ENCODE results near the gene KIF21B. TPM values are rescaled to one million over a fixed set of nuclear protein-coding genes. Genes with fewer than 3 reads are reported as not detected.
"Not testable (repeated sequence)": the region's sequence is repeated elsewhere in the genome, so short reads cannot be mapped to it uniquely, and the experiment has no call there.

KIF21B gene
- polyA plus RNA-seq, 2 donors, result 0.28 to 0.71 TPM

DNA sequence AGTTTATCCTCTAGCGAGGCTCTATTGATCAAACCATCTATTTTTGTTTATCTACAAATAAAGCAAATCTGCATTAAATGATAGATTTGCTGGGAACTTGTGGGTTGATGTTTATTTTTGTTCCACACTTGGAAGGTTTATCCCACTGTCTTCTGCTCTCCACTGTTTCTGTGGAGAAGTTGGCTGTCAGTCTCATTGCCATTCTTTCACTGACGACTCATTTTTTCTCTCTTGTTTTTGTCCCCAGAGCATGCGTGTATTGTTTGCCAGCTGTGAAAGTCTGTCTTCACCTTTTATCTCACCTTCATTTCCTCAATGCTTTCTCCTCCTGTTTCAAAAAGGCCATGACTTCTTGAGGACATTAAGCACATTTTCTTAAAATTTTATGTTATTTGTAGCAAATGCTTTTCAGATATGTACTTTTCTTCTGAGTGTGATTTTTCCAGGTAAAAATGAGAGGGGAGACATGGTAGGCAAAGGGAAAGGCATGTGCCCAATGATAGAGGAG, 76.4 kb downstream of the KIF21B start:
- H3K4me1 ChIP-seq (ENCODE audit: control insufficient read depth in 2 of 2, insufficient read depth in 2 of 2, low read length in 1 of 2), result no peaks in the 10 kb centered on the region
- H3K9me3 ChIP-seq (ENCODE audit: control insufficient read depth in 2 of 2, insufficient read depth in 1 of 2, low read depth in 1 of 2, low read length in 1 of 2), result no peaks in the 10 kb centered on the region
- 89 to 91% methylated on average over 3 of the region's 3 CpGs for WGBS, 2 donors
- no peaks in the 10 kb centered on the region for H3K27me3 ChIP-seq (ENCODE audit: control insufficient read depth in 1 of 2, insufficient read depth in 2 of 2, low read length in 2 of 2)
- H3K4me3 ChIP-seq (ENCODE audit: low read depth in 1 of 2, low read length in 2 of 2), result no peak overlapping the region
- no peak overlapping the region for H3K27ac ChIP-seq (ENCODE audit: low read depth in 2 of 2, low read length in 1 of 2)
- H3K36me3 ChIP-seq (ENCODE audit: control insufficient read depth in 2 of 2, insufficient read depth in 2 of 2, low read length in 1 of 2), result no peaks in the 10 kb centered on the region

DNA sequence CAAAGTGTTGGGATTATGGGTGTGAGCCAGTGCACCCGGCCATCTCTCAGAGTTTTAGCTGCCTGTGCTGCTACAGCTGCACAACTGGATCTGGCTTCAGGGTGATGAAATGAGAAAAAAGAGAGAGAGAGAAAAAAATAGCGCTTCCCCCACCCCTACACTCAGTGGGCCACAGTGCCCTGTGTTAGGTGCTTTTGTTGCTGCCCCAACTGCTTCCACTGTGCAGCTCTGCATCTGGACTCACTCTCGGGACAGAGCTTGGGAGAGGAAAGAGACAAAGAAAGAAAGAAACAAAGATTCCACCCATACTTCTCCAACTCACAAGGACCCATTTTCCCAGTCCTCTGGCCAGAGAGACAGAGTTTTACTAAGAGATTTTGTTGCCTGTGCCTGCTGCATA, 78.4 kb downstream of the KIF21B start:
- peaks cover 0 to 2% of the 10 kb centered on the region in 2 donors for H3K9me3 ChIP-seq (ENCODE audit: control insufficient read depth in 2 of 2, insufficient read depth in 1 of 2, low read depth in 1 of 2, low read length in 1 of 2)
- H3K4me3 ChIP-seq (ENCODE audit: low read depth in 1 of 2, low read length in 2 of 2), result no peak overlapping the region
- no peaks in the 10 kb centered on the region for H3K36me3 ChIP-seq (ENCODE audit: control insufficient read depth in 2 of 2, insufficient read depth in 2 of 2, low read length in 1 of 2)
- whole genome bisulfite sequencing, 2 donors, result 78 to 79% methylated on average over 3 of the region's 3 CpGs
- H3K27me3 ChIP-seq (ENCODE audit: control insufficient read depth in 1 of 2, insufficient read depth in 2 of 2, low read length in 2 of 2), result no peaks in the 10 kb centered on the region
- no peak overlapping the region for H3K27ac ChIP-seq (ENCODE audit: low read depth in 2 of 2, low read length in 1 of 2)
- no peaks in the 10 kb centered on the region for H3K4me1 ChIP-seq (ENCODE audit: control insufficient read depth in 2 of 2, insufficient read depth in 2 of 2, low read length in 1 of 2)

DNA sequence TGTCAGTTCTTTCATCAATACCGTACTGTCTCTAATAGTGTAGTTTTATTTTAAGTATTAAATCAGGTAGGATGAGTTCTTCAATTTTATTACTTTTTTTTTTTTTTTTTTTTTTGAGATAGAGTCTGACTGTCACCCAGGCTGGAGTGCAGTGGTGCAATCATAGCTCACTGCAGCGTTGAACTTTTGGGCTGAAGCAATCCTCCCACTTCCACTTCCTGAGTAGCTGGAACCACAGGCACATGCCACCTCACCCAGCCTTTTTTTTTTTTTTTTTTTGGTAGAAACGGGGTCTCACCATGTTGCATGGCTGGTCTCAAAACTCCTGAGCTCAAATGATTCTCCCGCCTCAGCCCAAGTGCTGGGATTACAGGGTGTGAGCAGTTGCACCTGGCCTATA, 84.6 kb downstream of the KIF21B start:
- H3K36me3 ChIP-seq (ENCODE audit: control insufficient read depth in 2 of 2, insufficient read depth in 2 of 2, low read length in 1 of 2), result no peaks in the 10 kb centered on the region
- peaks cover 0 to 2% of the 10 kb centered on the region in 2 donors for H3K9me3 ChIP-seq (ENCODE audit: control insufficient read depth in 2 of 2, insufficient read depth in 1 of 2, low read depth in 1 of 2, low read length in 1 of 2)
- 62 to 68% methylated on average over 4 of the region's 4 CpGs for WGBS, 2 donors
- H3K4me1 ChIP-seq (ENCODE audit: control insufficient read depth in 2 of 2, insufficient read depth in 2 of 2, low read length in 1 of 2), result no peaks in the 10 kb centered on the region
- no peaks in the 10 kb centered on the region for H3K27me3 ChIP-seq (ENCODE audit: control insufficient read depth in 1 of 2, insufficient read depth in 2 of 2, low read length in 2 of 2)
- no peak overlapping the region for H3K27ac ChIP-seq (ENCODE audit: low read depth in 2 of 2, low read length in 1 of 2)
- H3K4me3 ChIP-seq (ENCODE audit: low read depth in 1 of 2, low read length in 2 of 2), result no peak overlapping the region

GRCh38 chr1:200935286-200935962, 88.1 kb downstream of the KIF21B start:
- H3K4me3 ChIP-seq (ENCODE audit: low read depth in 1 of 2, low read length in 2 of 2); H3K36me3 ChIP-seq (ENCODE audit: control insufficient read depth in 2 of 2, insufficient read depth in 2 of 2, low read length in 1 of 2); H3K9me3 ChIP-seq (ENCODE audit: control insufficient read depth in 2 of 2, insufficient read depth in 1 of 2, low read depth in 1 of 2, low read length in 1 of 2); H3K27me3 ChIP-seq (ENCODE audit: control insufficient read depth in 1 of 2, insufficient read depth in 2 of 2, low read length in 2 of 2); H3K27ac ChIP-seq (ENCODE audit: low read depth in 2 of 2, low read length in 1 of 2); H3K4me1 ChIP-seq (ENCODE audit: control insufficient read depth in 2 of 2, insufficient read depth in 2 of 2, low read length in 1 of 2): not testable (repeated sequence)
- 94 to 95% methylated on average over 18 of the region's 18 CpGs for WGBS, 2 donors

GRCh38 chr1:200934676-200935245, 88.8 kb downstream of the KIF21B start:
- WGBS, 2 donors, result 94 to 95% methylated on average over 13 of the region's 13 CpGs
- no peak overlapping the region for H3K27ac ChIP-seq (ENCODE audit: low read depth in 2 of 2, low read length in 1 of 2)
- H3K4me3 ChIP-seq (ENCODE audit: low read depth in 1 of 2, low read length in 2 of 2), result no peak overlapping the region

GRCh38 chr1:200931776-200932175, 91.7 kb downstream of the KIF21B start:
- H3K27me3 ChIP-seq (ENCODE audit: control insufficient read depth in 1 of 2, insufficient read depth in 2 of 2, low read length in 2 of 2), result no peaks in the 10 kb centered on the region
- H3K36me3 ChIP-seq (ENCODE audit: control insufficient read depth in 2 of 2, insufficient read depth in 2 of 2, low read length in 1 of 2), result no peaks in the 10 kb centered on the region
- peaks cover 0 to 2% of the 10 kb centered on the region in 2 donors for H3K4me1 ChIP-seq (ENCODE audit: control insufficient read depth in 2 of 2, insufficient read depth in 2 of 2, low read length in 1 of 2)
- no peak overlapping the region for H3K27ac ChIP-seq (ENCODE audit: low read depth in 2 of 2, low read length in 1 of 2)
- WGBS, 2 donors, result 69 to 77% methylated on average over 2 of the region's 2 CpGs
- no peak overlapping the region for H3K4me3 ChIP-seq (ENCODE audit: low read depth in 1 of 2, low read length in 2 of 2)
- H3K9me3 ChIP-seq (ENCODE audit: control insufficient read depth in 2 of 2, insufficient read depth in 1 of 2, low read depth in 1 of 2, low read length in 1 of 2), result no peaks in the 10 kb centered on the region

More at GRCh38 chr1:200934676-200935245, 88.8 kb downstream of the KIF21B start:
- Histone ChIP-seq H3K4me1 (ENCODE audit: control insufficient read depth in 2 of 2, insufficient read depth in 2 of 2, low read length in 1 of 2) (peaks cover 0 to 1% of the 10 kb centered on the region in 2 donors), H3K9me3 (ENCODE audit: control insufficient read depth in 2 of 2, insufficient read depth in 1 of 2, low read depth in 1 of 2, low read length in 1 of 2) (no peaks in the 10 kb centered on the region), H3K36me3 (ENCODE audit: control insufficient read depth in 2 of 2, insufficient read depth in 2 of 2, low read length in 1 of 2) (no peaks in the 10 kb centered on the region), H3K27me3 (ENCODE audit: control insufficient read depth in 1 of 2, insufficient read depth in 2 of 2, low read length in 2 of 2) (no peaks in the 10 kb centered on the region)

- H3K9me3 ChIP-seq (ENCODE audit: control insufficient read depth in 2 of 2, insufficient read depth in 1 of 2, low read depth in 1 of 2, low read length in 1 of 2); H3K27ac ChIP-seq (ENCODE audit: low read depth in 2 of 2, low read length in 1 of 2); H3K27me3 ChIP-seq (ENCODE audit: control insufficient read depth in 1 of 2, insufficient read depth in 2 of 2, low read length in 2 of 2); H3K4me1 ChIP-seq (ENCODE audit: control insufficient read depth in 2 of 2, insufficient read depth in 2 of 2, low read length in 1 of 2); H3K36me3 ChIP-seq (ENCODE audit: control insufficient read depth in 2 of 2, insufficient read depth in 2 of 2, low read length in 1 of 2); H3K4me3 ChIP-seq (ENCODE audit: low read depth in 1 of 2, low read length in 2 of 2): not testable (repeated sequence)
- 81 to 91% methylated on average over 8 of the region's 8 CpGs for WGBS, 2 donors
Measured at GRCh38 chr1:200930285-200930684, 93.2 kb downstream of the KIF21B start.

- H3K4me1 ChIP-seq (ENCODE audit: control insufficient read depth in 2 of 2, insufficient read depth in 2 of 2, low read length in 1 of 2), result peaks cover 0 to 2% of the 10 kb centered on the region in 2 donors
- H3K27ac ChIP-seq (ENCODE audit: low read depth in 2 of 2, low read length in 1 of 2), result no peak overlapping the region
- no peaks in the 10 kb centered on the region for H3K27me3 ChIP-seq (ENCODE audit: control insufficient read depth in 1 of 2, insufficient read depth in 2 of 2, low read length in 2 of 2)
- no peaks in the 10 kb centered on the region for H3K9me3 ChIP-seq (ENCODE audit: control insufficient read depth in 2 of 2, insufficient read depth in 1 of 2, low read depth in 1 of 2, low read length in 1 of 2)
- WGBS, 2 donors, result 82 to 85% methylated on average over 4 of the region's 4 CpGs
- H3K36me3 ChIP-seq (ENCODE audit: control insufficient read depth in 2 of 2, insufficient read depth in 2 of 2, low read length in 1 of 2), result no peaks in the 10 kb centered on the region
- H3K4me3 ChIP-seq (ENCODE audit: low read depth in 1 of 2, low read length in 2 of 2), result no peak overlapping the region
Measured at GRCh38 chr1:200929530-200930278, 93.8 kb downstream of the KIF21B start.

DNA sequence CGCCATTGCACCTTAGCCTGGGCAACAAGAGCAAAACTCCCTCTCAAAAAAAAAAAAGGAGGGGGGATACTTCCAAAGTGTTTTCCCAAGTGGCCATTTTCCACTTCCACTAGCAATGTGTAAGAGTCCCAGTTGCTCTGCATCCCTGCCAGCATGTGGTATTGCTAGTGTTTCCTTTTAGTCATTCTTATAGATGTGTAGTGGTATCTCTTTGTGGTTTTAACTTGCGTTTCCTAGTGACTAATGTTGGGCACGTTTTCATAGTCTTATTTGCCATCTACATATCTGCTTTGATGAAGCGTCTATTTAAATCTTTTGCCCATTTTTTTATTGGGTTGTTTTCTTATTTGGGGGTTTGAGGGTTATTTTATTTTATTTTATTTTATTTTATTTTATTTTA, 97.7 kb downstream of the KIF21B start:
- H3K4me3 ChIP-seq (ENCODE audit: low read depth in 1 of 2, low read length in 2 of 2), result no peak overlapping the region

More for the DNA sequence above, 97.7 kb downstream of the KIF21B start:
- Histone ChIP-seq H3K27me3 (ENCODE audit: control insufficient read depth in 1 of 2, insufficient read depth in 2 of 2, low read length in 2 of 2) (no peaks in the 10 kb centered on the region), H3K9me3 (ENCODE audit: control insufficient read depth in 2 of 2, insufficient read depth in 1 of 2, low read depth in 1 of 2, low read length in 1 of 2) (no peaks in the 10 kb centered on the region), H3K36me3 (ENCODE audit: control insufficient read depth in 2 of 2, insufficient read depth in 2 of 2, low read length in 1 of 2) (no peaks in the 10 kb centered on the region), H3K27ac (ENCODE audit: low read depth in 2 of 2, low read length in 1 of 2) (no peak overlapping the region), H3K4me1 (ENCODE audit: control insufficient read depth in 2 of 2, insufficient read depth in 2 of 2, low read length in 1 of 2) (peaks cover 0 to 2% of the 10 kb centered on the region in 2 donors)
- WGBS, 2 donors, result 68% methylated on average over 4 of the region's 4 CpGs
